NOMO-1 treated with dmso at 0.1 percent for 144 hours (cell line): ENCODE results near the gene DIAPH3.
"Not testable (repeated sequence)": the region's sequence is repeated elsewhere in the genome, so short reads cannot be mapped to it uniquely, and the experiment has no call there.

Experiments used
- DNase-seq: peaks from one replicate; lab custom pipeline; 2025; ENCODE audit not compliant: unreplicated experiment; lab: John Stamatoyannopoulos, UW

Gene DIAPH3

DNA sequence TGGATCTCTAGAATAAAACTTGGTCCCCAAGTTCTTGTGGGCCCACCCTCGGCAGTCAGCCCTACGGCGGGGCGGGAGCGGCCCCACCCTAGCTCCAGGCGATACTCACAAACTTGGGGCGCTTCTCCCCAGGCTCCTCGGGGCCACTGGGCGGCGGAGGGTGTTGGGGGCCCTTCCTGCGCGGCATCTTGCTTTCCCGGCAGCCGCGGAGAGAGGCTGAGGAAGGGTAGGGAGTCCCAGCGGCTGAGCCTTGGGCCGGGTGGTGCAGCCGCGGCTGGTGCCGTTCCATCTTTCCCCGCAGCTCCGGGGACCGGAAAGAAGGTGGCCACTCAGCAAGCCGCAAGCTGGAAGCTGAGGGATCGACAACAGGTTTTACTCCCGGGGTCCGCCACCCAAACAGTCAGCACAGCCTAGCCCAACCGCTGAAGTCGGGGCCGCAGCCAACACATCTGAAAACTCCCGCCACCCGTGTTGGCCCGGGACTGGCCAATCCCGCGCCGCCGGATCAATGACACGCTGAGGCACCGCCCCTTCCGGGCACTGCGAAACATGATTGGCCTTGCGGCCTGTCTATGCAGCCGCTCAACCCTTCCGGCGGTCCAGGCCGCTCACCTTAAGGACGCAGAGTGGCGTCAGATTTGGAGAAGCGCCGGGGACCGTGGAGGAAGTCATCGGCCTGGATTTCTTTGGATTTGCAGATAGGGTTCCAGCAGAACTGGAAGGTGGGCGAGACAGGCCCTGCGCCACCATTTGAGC is at the start of gene DIAPH3:
Gene DIAPH3, minus strand, starts transcription at position 451 of the 756 bp plus-strand sequence. Its CDS starts 162 bp downstream, at position 289.
- peak; percentile 89 for DNase-seq

- no peak for DNase-seq
These were observed 49.6 kb upstream of the DIAPH3 start for GRCh38 chr13:60213236-60213744.

DNA sequence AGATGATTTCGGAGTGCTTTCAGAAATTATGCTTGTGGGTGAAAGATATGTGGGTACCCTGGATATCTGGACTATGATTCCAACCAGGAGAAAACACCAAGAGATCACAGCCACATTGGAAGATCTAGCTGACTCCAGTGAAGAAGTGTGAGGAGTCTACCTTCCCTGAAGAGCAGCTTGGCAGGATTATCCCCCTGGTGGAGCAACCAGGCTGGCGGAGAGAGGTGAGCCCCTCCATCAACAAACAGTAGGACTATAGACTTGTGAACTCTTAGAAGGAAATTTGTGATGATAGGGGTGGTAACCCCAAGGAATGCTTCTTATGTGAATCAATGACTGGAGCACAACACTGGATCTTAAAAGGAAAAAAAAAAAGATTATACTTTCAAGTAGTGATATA is 47.8 kb upstream of the DIAPH3 start:
- no peak for DNase-seq

DNA sequence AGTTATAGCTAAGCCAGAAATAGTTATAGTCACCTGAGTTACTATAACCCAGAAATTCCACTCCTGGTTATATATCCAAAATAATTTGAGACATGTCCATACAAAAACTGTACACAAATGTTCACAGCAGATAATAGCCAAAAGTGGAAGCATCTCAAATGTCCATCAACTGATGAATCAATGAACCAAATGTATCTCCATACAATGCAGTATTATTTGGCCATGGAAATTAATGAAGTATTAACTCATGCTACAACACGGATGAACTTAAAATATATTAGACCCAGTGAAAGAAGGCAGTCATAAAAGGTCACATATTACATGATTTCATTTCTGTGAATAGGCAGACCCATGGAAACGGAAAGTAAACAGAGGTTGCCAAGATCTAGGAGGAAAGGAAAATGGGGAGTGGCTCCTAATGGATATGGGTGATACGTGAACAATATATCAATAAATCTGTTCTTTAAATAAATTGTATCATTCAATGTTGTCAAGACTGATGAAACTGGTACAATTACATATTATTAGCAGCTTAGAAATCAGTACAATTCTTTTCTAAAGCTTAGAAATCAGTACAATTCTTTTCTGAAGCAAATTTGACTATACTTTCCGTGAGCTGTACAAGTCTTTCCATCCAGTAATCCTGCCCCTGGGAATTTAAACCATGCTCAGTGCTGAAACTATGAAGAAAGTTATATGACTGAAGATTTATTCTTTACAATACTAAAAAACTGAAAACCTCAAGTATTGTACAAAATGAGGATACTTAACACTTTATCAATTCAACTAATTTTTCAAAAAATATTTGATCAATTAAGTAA is 47.0 kb upstream of the DIAPH3 start:
- DNase-seq: no peak

GRCh38 chr13:60205499-60205898 is 41.8 kb upstream of the DIAPH3 start:
- not testable (repeated sequence) for DNase-seq

GRCh38 chr13:60201286-60201685 is 37.6 kb upstream of the DIAPH3 start:
- no peak for DNase-seq

DNA sequence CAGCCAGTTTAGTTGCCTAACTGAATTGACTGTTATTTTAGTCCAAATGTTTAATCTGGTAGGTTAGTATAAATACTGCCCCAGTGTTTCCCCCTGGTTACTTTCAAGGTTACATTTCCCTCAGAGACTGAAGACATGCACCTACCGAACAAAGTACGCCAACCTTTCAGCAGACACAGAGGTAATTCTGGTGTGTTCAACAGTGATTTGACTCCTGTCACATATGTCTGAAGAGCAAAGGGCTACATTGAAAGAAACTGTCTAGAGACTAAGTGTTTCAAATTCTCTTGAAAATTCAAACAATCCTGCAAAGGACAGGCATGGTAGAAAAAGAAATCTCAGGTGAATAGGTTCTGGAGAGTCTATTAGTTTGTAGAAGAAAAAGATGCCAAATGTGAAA is 32.2 kb upstream of the DIAPH3 start:
- not testable (repeated sequence) for DNase-seq

- DNase-seq: no peak
These were observed 19.2 kb upstream of the DIAPH3 start for GRCh38 chr13:60182907-60183306.

GRCh38 chr13:60178327-60178726 is 14.6 kb upstream of the DIAPH3 start:
- DNase-seq: no peak

DNA sequence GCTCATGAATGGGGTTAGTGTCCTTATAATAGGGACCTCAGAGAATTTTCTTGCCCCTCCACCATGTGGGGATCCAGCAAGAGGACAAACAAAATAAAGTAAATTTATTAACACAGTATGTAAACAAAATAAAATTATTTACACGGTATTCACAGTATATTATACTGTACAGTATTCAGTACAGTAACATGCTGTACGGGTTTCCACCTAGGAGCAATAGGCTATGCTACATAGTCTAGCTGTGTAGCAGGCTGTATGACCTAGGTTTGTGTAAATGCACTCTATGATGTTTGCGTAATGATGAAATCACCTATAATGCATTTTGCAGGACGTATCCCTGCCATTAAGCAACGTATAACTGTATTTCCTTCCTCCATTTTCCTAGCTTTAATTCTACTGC is 11.8 kb upstream of the DIAPH3 start:
- no peak for DNase-seq

DNA sequence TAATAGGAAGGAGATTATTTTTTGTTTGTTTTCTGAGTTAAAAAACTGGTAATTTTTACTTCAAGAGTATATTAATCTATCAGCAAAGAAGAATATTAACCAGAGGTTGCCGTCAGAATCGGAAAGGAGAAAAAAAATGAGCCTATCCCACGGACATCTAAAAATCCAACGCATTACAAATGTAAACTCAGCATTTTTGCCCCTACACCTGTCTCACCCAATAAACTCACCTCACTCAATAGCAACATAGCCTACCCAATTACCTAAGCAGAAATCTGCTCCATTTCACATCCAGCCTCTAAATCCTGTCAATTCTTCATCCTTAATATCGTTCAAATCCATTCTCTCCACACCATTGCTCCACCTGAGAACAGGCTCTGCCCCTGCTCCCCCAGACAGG is 10.4 kb upstream of the DIAPH3 start:
- no peak for DNase-seq

DNA sequence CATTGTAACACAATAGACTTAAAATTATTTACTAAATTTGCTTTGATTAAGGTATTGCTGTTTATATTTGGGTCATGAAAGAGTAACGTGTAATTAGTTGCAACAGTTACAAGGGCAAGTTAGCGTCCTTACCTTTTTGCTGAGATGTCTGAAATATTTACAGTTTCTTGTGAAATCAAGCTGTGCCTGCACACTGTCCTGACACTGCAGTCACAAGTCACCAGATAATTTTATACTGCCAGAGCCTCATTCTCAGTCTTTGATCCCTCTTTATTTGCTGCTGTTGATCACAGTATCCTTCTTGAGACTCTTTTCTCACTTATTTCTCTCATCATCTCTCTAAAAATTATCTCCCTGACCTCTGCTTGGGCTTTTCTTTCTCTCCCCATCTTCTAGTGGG is 8.4 kb upstream of the DIAPH3 start:
- DNase-seq: no peak

- DNase-seq: no peak
These were observed 6.7 kb upstream of the DIAPH3 start for GRCh38 chr13:60170414-60170813.

DNA sequence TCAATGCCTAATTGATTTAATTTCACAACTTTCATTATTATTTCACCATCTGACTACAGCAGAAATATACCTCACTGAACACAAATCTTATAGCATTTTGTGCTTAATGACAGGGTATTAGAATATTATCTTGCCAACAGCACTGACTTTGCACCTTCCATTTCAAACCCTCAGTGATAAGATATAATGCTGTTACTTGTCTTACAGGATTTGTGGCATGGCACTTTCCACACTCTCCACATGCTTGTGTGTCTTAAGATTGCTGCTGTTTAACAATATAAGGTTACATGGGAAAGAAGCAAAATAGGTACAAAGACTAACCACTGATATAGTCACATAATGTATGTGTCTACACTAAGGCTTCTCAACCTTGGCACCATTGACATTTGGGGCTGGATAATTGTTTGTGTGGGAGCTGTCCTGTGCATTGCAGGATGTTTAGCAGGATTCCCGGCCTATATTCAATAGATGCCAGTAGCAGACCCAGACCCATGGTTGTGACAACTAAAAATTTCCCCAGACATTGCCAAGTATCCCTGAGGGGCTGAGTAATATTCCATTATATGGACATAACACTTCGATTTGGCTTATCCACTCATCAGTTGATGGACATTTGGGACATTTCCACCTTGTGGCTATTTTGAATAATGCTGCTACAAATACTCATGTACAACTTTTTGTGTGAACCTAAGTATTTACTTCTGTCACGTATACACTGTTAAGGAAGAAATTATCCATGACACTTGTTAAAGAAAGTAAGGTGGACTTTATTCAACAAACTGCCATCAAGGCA is 5.7 kb upstream of the DIAPH3 start:
- DNase-seq: no peak

DNA sequence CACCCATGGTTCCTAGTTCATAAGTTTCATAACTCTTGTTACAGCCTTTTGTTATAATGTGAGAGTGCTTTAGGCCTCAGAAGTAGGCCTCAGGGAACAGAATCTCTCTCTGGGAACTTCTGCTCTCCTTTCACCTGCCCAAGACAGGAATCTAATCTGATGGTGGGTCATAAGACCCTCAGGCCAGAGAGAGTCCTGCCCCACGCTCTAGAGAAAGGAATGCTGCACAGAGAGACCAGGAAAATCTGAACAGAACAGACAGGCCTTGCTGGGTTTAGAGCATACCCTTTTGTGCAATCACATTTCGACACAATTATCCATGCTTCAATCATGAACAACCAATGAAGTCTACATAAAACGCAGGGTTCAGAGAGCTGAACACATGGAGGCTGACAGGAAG is 3.4 kb upstream of the DIAPH3 start:
- DNase-seq: no peak

DNA sequence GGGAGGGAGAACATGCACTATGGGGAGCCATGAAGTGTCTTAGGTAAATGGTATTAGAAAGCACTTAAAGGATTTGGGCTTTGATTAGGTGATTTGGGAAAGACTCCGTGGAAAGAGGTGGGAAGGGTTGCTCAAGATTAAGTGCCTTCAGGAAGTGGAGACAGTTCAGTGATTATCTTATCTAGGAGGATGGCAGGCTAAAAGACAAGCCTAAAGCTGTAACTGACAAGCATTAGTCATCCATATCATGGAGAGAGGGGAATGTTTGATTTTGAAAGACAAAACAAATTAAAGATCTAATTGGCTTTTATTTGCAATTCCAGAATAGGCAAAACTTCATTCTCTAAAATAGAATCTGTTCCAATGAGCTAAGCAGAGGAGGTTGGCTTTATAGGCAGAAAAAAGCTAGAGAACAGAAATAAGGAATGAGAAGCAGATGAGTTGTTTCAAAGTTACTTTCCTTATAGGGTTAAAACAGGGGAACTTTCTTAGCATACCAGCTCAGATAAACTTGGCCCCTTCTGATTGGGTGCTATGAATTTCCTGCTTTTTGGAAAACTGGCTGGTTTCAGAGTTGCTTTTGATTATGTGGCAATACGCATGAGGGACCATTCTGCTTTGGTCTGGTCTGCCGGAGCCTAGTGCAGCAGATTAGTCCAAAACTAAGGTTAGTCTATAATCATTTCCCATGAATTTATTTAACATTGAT is 1.8 kb upstream of the DIAPH3 start:
- no peak for DNase-seq

DNA sequence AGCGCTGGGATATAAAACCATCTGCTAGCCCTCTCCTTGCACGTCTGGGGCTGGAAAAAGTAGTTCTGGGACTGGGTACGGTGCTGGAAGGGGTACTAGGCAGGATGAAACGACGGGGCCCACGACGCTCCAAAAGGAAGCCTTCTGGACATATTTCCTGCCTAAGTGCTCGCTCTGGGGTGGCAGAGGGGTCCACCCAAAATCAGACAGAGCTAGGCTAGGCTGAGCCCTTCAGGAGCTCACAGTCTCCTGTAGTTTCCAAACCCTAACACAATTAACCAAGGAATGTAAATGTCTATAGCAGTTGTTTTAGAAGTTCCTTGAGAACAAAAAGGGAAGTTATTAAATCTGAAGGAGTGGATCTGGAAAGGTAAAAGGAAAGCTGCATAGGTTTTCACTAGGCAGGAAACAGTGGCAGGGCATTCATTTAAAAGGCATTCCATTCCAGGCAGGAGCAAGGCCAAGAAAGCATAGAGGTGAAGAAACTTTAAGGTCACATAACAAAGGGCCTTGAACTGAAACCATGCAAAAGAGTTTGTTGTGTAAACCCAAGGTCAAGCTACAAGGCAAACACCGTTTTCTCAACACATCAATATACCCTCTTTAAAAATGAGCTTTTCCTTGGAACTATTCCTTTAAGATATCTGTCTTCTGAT is 634 bp upstream of the DIAPH3 start:
- no peak for DNase-seq

GRCh38 chr13:60162096-60162495 is 1.6 kb downstream of the DIAPH3 start:
- DNase-seq: no peak

DNA sequence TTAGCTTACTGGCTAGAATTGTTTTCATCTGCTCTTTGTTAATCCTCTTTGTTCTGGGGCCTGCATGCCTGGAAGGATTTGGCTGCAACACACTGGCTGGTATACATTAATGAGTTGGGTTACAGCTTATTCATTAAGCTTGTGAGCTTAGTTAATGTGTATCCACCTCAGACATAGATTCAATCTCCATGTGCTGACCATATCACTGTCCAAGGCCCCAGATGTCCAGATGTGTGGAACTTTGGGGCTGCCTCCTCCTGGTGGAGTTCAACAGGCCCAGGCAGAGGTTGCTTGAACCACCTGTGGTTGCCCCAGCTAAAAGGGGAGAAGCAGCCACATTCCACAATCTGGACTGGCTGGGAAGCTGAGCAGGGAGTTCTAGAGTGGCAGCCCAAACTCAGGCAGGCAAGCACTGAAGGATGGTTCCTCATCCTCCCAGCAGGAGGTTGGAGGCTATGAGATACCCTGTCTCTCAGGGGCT is 5.4 kb downstream of the DIAPH3 start:
- DNase-seq: no peak

GRCh38 chr13:60155978-60156377 is 7.8 kb downstream of the DIAPH3 start:
- DNase-seq: no peak
